Measurements from ENCODE around the gene SDHB.

The SDHB gene

DNA sequence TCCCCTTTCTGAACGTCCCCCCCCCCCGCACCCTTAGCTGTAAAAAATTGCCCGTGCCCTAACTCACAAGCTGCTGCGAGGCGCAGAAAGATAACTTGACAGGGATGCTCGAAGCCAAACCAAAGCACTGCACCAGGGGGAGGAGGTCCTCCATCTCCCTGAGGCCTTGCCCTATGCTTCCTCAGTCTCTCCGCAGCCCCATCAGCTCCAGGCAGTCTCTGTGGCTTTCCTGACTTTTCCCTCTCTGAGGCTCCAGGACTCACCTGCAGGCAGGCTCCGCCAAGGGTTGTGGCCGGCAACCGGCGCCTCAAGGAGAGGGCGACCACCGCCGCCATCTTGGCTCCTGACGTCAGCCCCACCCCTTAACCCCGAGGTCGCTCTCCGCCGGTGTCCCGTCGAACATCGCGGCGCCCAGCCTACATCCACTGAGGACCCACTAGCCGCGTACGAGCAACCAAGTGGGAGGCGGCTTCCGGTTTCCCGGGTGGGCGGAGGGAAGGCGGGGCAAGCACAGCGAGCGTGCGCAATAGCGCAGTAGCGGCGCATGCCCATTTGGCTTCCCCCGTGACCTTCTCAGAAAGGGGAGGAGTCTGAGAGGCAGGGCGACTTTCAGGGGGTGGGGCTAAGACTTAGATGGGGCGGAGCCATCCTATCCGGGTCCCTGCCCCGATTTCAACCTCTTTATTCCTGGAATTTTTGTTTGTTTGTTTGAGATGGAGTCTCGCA is at the start of gene SDHB:
SDHB (minus strand) TSS at position 348 of the 726 bp plus-strand sequence; CDS start at position 335, 13 bp downstream.
- peak; percentile 100 for DNase-seq

DNA sequence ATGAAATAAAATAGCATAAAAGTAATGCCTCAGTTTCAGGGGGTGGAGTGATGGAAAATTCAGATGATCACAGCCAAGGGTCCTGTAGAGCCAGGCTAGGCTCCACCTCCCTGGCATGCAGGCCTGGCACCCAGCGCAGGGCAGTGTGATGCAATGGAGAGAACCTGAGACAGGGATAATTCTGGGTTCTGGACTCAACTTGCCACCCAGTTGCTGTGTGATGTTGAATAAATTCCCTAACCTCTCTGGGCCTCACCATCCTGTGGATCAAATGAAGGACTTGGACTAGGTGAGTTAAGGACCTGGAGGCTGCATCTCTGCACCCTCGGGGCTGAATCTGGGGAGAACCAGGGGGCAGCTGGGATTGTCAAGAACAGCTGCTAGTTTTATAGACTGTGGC is 48.4 kb upstream of the SDHB start:
- DNase-seq, result no peak

DNA sequence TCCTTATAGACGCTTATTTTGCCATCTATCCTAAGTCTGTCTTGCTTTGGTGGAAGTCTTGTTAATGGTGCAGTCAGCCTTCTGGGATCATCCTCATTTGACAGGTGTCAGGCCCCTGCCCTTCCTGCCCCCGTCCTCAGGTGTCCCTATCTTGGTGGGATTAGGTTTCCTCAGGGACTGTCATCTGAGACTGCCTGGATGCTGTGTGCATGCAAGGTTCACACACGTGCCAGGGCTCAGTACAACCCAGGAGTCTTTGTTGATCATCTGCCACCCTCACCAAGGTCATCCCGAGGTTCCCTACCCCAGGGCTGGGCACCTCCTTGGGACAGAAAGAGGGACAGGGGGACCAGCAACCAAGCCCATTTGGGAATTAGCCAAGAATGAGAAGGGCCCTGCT is 47.4 kb upstream of the SDHB start:
- no peak for DNase-seq

DNA sequence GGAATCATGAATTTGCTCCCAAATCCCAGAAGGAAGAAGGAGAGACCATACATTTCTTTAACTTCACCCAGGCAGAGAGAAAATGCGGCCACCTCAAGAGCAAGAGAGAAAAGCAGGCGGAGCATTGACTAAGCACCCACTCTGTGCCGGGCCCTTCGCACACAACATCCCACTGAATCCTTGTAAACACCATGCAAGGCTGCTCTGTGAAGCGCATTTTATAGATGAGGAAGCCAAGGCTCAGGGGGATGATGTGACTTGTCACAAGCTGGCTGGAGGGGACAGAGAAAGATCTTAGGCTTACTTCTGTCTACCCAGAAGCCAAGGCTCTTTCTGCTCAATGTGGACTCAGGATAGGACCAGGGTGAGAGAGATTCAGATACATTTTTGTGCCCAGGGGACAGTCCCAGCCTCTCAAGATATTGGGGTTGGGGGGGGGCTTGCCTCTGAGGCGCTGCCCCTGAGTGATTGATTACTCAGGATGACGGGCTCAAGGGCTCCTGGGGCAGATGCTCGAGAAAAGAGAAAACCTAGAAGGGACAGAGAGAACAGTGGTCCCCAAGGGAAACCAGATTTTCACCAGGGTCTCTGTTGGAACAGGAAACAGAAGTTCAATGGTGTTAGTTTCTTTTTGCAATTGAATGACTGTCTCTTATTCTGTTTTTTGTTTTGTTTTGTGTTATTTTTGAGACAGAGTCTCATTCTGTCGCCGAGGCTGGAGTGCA is 45.9 kb upstream of the SDHB start:
- no peak for DNase-seq

DNA sequence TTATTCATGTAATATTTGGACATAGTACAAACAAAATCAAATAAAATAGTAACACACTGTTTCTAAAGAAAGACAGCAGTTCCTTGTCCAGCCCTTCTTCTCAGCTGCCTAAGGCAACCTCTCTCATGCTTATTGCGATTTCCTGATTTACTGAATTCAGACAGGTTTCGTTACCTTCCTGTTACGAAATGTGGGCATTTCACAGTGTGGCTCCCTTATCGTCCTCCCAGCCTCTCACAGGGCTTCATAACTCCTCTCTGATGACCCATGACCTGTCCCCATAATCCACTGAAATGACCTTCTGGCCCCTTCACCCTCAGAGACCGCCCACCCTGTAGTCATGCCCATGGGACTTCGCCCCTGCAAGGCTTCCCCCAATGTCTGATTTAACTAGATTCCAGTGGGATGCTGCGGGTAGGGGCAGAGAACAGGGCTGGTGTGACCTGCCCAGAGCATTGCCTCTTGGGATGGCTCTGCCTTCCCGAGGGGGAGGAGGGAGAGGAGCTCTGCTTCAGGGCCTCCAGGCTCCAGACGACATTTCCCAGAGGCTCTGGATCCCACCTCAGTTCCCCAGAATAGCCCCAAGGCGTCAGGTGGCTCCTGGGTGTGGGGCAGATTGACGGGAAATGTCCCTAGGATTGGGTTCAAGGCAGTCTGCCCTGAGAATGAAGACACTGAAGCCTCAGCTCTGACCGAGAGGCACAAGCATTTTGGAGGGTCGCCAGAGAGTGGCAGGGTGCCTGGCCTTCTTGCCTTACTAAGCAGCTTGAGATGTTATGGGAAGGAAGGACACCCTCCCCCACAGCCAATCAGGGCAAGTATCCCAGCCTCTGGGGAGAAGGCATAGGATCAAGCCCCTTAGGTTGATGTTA is 44.9 kb upstream of the SDHB start:
- DNase-seq, result no peak

DNA sequence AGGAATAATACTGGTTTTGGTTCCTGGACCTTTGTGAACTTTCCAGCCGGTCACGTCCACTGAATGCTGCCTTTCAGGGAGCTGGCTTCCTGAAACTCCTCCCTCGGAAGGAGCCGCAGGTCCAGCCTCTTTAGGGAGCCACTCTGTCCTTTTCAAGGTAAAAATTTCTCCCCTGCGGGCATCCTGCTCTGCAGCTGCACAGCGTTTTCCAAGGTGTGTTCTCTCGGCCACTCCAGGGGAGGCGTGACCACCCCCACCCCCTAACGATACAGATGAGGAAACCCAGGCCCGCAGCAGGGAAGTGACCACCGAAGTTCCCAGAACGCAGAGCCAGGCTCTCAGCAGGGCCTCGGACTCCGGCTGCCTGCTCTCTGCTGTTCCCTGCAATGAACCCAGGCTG is 44.0 kb upstream of the SDHB start:
- DNase-seq, result no peak

DNA sequence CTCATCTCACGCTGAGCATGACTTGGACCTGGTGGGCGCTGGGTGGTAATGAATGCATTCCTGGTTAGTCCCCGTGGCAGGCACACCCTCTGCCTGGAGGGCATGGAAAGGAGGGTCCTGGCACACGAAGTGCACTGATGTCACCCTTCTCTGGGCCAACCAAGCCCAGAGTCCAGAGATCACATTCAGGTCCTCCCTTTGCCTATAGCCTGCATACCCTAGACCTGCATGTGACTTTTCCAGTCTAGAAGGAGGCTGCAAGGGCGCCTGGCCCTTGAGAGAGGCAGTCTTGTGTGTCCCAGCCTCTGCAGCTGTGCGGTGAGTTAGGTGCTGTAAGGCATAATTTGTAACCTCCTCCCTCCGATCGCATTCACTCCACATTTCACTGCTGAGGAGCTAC is 43.3 kb upstream of the SDHB start:
- DNase-seq, result no peak

DNA sequence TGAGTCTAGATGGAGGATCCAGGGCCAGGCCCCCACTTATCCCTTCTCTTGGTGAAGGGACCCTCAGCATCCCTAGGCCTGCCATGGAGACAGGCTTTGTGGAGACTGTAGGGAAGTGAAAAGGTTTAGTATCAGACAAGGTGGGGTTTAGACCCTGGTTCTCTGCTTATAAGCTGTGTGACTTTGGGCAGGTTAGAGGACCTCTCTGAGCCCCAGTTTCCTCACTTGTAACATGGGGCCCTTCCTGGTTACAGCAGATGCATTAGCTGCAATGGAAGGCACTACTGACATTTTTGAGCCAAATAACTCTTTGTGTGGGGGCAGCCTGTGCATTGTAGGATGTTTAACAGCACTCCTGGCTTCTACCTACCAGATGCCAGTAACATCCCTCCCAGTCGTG is 42.8 kb upstream of the SDHB start:
- DNase-seq, result no peak

DNA sequence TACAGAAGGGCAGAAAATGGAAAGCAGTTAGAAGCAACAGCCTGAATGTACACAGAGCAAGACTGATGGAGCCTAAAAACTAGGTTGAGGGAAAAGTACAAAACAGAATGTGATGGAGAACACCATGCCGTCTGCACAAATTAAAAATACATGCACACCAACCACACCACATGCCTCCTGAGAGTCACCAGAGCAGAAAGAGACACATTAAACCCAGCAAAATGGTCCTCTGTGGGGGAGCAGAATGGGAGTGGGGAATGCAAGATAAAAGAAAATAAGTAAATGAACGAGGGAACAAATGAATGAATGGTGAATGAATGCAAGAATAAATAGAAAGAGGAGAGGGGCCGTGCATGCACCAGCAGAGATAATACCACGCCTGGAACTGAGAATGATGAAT is 41.3 kb upstream of the SDHB start:
- DNase-seq, result no peak

DNA sequence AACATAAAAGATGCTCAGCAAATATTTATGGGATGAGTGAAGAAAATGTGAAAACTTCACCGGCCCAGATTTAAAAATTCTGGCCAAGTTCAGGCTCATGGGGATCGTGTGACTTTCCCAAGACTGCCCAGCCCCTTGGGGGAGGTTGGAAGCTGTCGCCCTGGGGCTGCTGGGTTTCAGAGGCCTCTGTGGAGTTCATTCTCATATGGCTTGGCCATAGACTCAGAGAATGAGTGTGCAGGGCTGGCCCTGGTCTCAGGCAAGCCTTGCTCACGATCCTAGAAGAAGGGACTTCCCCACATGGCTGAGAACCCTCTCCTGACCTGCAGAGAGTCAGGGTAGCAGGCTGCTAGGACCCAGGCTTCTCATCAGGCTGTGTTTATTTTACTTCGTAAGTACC is 40.8 kb upstream of the SDHB start:
- DNase-seq, result no peak

DNA sequence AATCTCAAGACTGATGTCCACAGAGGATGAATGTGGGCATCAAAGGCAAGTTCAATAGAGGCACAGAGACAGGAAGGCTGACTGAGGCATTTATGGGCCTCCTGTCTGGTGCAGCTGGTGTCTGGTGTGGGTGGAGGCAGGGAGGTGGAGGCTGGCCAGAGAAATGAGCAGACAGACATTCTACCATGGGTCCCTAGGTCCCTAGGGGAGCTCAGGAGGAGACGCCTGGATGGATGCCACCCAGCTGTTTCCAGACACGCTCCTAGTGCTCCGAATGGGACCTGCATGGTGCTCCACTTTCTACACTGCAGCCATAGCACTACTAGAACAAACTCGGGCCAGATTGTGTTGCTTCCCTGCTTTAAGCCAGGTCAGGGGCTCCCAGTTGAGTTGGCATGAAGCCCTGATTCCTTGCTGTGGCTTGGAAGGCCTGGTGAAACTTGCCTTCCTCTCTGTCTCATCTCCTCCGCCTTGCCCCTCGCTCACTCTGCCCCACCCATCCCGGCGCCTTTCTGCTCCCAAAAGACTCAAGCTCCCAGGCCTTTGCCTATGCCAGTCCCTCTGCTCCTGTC is 40.1 kb upstream of the SDHB start:
- DNase-seq, result no peak

DNA sequence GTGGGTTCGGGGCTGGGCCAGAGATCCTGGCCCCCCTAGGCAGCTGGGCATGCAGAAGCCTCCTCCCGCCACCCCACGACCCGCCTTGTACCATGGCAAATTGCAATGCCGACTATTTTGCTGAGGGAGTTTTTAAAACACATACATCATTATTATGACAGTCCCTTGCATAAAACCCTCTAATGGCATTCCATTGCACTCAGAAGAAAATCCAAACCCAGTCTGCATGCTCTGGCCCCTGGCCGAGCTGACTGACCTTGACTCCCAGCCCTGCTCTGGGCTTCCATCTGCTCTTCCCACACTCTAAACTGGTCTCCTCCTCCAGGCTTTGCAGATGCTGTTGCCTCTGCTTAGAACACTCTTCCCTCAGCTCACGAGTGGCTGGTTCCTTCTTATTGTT is 37.4 kb upstream of the SDHB start:
- DNase-seq, result no peak

DNA sequence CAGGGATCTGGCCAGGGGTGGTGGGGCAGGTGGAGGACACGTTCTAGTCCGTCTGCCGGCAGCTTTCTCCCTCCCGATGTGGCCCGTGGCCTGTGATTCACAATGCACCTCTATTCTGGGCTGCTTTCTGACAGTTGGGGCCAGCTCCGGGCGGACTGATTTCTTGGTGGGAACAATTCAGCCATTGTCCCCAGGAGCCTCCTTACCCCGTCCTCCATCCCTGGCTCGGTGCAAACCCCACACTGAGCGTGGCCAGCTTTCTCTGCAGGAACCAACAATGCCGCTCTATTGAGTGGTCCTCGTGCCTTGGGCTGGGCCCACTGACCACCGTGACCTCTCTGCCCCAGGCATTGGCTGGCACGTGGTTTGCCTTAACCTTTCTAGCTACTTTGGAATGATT is 35.7 kb upstream of the SDHB start:
- DNase-seq, result no peak

DNA sequence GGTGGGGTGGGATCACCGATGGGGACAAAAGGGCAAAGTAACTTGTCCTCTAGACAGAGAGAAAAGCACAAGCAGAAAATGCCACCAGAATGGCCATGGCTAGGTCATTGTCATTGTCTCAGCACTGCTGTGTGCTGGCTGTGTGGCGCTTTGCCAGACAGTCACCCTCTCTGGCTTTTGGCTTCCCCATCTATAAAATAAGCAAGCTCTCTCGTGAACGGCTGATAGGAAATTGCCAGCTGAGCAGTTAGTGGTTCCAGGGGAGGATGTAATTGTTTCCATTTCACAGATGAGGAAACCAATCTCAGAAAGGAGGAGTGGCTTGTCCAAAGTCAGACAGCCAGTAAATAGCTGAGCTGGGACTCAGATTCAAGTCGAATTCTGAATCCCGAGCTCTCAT is 32.9 kb upstream of the SDHB start:
- DNase-seq, result no peak

DNA sequence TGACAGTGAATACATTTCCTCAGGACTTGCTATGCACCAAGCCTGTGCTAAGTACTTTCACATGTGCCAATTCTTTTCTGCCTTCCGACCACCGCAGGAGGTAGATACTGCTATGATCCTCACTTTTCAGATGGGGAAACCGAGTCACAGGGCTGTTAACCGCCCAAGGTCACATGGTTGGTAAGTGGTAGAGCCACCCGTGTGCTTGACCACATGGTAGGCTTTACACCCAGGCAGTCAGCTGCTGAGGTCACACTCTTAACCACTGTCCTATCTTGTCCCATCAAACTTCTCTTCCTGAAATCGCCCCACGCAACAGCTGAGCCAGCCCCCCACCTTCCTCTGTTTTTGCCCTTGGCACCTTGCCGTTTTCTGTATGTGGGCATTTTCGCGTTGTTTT is 31.0 kb upstream of the SDHB start:
- DNase-seq, result no peak

DNA sequence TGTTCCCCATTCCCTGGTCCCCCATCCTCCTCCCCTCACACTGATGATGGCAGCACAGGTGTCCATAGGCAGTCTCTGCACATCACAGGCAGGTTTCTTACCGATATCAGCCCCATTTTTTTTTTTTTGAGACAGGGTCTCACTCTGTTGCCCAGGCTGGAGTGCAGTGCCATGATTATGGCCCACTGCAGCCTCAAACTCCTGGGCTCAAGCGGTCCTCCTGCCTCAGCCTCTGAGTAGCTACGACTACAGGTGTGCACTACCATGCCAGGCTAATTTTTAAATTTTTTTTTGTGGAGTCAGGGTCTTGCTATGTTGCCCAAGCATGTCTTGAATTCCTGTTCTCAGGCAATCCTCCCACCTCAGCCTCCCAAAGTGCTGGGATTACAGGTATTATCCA is 28.9 kb upstream of the SDHB start:
- no peak for DNase-seq

DNA sequence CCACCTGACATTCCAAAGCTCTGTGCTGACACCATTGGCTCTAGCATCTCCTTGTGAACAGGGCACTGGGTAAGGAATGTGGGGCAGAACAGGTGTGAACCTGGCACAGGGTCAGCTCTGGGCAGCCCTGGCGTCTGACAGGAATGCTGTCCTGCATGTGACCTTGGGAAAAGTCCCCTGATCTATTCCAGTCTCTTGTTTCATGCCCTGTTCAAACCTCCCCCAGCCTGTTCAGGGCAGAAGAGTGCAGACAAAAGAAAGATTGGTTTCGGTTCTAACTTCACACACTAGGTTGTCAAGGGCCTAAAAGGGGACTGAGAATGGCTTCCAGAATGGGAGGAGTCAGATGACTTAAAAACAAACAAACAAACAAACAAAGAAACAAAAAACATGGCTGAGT is 27.6 kb upstream of the SDHB start:
- no peak for DNase-seq

DNA sequence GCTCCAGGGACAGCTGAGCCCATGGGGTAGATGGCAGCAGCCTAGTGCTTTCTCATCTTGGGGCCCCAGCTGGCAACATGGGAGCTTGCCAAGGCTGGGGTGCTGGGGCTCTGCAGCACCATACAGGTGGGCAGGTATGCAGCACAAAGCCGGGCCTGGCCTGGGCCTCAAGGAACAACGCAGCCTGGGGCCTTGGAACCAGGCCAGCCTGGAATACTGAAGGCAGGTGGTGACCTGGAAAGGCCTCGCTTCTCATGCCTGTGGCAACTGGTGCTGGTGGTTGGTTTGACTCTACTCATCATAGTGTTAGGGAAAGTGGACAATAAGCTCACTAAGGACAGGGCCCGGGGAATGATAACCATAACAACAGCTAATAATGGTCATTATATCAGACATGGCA is 27.0 kb upstream of the SDHB start:
- DNase-seq, result no peak

DNA sequence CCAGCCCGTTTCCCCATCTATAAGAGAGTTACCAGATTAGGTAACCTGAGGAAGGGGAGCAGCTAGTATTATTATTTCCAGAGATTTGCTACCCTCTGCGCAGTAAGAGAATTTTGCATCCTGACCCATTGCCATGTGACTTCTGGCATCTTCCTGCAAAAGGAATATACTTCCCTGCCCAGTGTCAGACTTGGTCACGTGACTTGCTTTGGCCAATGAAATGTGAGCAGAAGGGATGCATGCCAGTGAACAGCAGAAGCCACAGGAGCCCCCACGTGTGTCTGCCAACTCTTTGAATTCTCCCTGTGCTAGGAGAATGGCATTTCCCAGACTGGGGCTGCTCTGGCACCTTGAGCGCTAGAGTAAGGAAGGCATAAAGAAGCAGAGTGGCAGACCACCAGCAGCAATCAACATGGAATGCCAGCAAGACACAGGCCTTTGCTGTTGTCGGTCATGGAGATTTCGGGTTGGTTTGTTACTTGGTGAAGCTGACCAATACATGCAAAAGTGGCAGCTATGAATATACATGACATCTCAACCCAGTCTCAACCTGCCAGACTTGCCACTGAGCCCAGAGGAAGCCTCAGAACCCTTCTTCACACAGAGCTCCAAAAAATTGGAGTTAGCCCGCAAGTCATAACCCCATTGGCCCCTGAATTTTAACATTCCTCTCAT is 26.4 kb upstream of the SDHB start:
- no peak for DNase-seq

DNA sequence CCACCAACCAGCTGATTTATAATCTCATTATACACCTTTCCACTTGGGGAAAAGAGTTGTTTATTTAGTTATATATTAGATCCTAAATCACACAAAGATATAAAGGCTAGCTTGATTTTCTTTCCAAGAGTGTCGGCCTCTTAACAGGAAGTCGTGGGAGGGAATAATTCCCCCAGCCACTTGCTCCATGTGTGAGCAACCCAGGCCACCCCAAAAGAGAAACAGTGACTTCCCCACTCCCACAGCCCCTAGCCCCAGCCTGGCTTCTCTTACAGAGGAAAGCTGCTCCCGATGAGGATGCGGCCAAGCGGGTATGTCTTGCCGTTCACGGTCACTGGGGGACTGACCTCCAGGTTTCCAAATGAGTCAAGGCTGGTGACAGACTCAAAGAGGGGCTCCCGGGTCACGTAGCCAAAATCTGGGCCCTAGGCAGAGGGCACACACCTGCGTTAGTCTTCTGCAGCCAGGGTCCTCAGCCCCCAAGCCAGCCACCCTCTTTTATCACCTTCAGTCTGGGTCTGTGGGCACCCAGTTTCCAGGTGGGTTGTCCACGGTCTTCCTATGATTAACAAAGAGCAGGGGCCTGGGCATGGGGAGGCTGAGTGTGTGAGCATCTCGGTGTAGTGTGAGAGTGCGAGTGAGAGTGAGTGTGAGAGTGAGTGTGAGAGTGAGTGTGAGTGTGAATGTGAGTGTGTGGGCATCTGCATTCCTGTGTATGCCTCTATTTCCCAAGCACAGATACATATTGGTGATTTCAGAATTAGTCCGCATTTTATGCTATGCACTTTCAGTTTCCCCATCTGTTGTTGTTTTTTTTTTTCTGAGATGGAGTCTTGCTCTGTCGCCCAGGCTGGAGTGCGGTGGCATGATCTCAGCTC is 25.4 kb upstream of the SDHB start:
- no peak for DNase-seq

DNA sequence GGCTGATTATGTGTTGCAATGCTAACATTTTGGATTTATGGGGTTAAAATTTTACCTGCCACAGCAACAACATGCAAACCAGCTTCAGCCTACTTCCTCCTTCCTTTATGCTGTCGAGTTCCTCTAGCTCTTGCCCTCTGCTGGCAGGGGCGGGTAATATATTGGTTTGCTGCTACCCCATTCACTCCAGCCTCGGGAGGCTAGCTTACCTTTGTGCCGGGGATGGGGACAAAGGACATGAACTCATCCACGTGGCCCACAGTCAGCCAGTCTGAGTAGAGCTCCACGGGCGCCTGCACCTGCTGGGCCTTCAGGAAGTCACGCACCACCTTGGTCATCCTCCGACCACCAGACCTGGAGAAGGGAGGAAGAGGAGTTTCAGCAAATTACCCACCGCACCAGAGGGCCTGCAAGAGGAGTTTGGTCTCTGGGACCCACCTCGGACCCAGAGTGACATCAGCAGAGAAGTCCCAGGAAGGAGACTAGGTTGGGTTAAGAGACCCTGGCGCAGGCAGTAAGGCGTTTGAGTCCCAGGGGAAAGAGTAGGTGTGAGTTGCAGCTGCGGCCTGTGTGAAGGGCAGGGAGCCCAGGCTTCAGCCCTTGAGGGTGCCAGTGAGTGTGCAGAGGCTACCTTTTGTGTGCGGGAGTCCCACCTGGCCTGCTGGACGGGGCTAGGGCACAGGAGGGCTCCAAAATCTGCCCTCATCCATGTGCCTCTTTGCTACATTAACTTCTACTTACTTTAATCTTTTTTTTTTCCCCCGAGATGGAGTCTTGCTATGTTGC is 21.8 kb upstream of the SDHB start:
- peak; percentile 61 for DNase-seq
